Activated CD4-positive, alpha-beta T cell treated with anti-CD3 and anti-CD28 coated beads for 36 hours (primary cell): ENCODE data around the gene RAD51. TPM values are rescaled to one million over a fixed set of nuclear protein-coding genes. Genes with fewer than 3 reads are reported as not detected.
A peak's percentile ranks its signal among the peaks of the same experiment; 100 is the strongest.
"Not testable (repeated sequence)": the region's sequence is repeated elsewhere in the genome, so short reads cannot be mapped to it uniquely, and the experiment has no call there.

Experiments
- ATAC-seq: fragments of 200-7000 bp; cut with Tn5 transposase; one replicate; pipeline ENCODE4 v1.10.0; 2021; ENCODE audit warnings: mild to moderate bottlenecking, moderate library complexity
- CTCF ChIA-PET: fragments of 350-600 bp; sonication (Branson Sonifier 250); formaldehyde crosslinking; loops from one replicate; lab custom pipeline; 2021; ENCODE audit warnings: antibody characterized with exemption; lab: Charles Lee
- POLR2A ChIA-PET: fragments of 350-600 bp; sonication (Branson Sonifier 250); formaldehyde crosslinking; loops from one replicate; lab custom pipeline; 2021; ENCODE audit warnings: antibody characterized with exemption, inconsistent platforms; lab: Charles Lee
- DNase-seq: peaks from one replicate; pipeline ENCODE4 v3.0.0-alpha.2; 2020
- H3K27ac Mint-ChIP-seq: one replicate; pipeline ENCODE4 v1.8.0; 2021; ENCODE audit warnings: mixed read lengths
- H3K27me3 Mint-ChIP-seq: one replicate; pipeline ENCODE4 v1.8.0; 2021; ENCODE audit warnings: mixed read lengths
- H3K36me3 Mint-ChIP-seq: one replicate; pipeline ENCODE4 v1.8.0; 2021; ENCODE audit warnings: low read depth, mixed read lengths
- H3K4me1 Mint-ChIP-seq: one replicate; pipeline ENCODE4 v1.8.0; 2021; ENCODE audit warnings: mixed read lengths
- H3K4me3 Mint-ChIP-seq: one replicate; pipeline ENCODE4 v1.8.0; 2021; ENCODE audit warnings: mild to moderate bottlenecking, moderate library complexity, mixed read lengths
- H3K9me3 Mint-ChIP-seq: one replicate; pipeline ENCODE4 v1.8.0; 2021; ENCODE audit warnings: low read depth, mixed read lengths
- intact Hi-C, 2 experiments: fragments of 100-400 bp; cut with DNase I in 1 of 2; cut with micrococcal nuclease in 1 of 2; formaldehyde crosslinking; loops; one replicate each; pipeline versions ENCODE4 v1.14.2 to v1.15.1; 2022 to 2024; cut with DNase I, micrococcal nuclease
- total RNA-seq, 2 experiments: library from RNA; stranded (reverse); gene quantifications; one replicate each; pipeline ENCODE4 v1.2.3, GENCODE V29; 2021

RAD51 gene
- total RNA-seq = 10 to 100 TPM; 73.5 to 75.3 TPM

- Mint-ChIP-seq H3K4me3 (peak within 1 kb of the TSS; percentile 95), H3K4me1 (peaks cover 20% of the 10 kb centered on the region), H3K9me3 (no peaks in the 10 kb centered on the region), H3K27ac (peak within 1 kb of the TSS; percentile 98), H3K36me3 (peaks cover 46% of the 10 kb centered on the region), H3K27me3 (no peaks in the 10 kb centered on the region)
- CTCF ChIA-PET = interaction anchor here (0.6 to 2.8 kb wide), 17 partner anchors 9 to 591 kb away, joined by 3 to 18 read pairs (median 4); partner anchors contain the start of genes CCDC32 and VPS18
- POLR2A ChIA-PET = interaction anchor here (0.6 to 1.5 kb wide), 17 partner anchors 14 to 1079 kb away, joined by 3 to 8 read pairs (median 4); partner anchors contain the start of genes INO80, MAPKBP1, OIP5 and RPUSD2
- DNase-seq (peak; percentile 96), ATAC-seq (peak; percentile 93)
- intact Hi-C loops = loop anchor here (1.0 to 5.0 kb wide), 16 partner anchors 16 to 638 kb away; partner anchors contain the start of genes DNAJC17 (in 2 of the 2), KNL1 (in 2 of the 2), RMDN3 (in 2 of the 2) and ZFYVE19 (in 2 of the 2)
Measured at GRCh38 chr15:40694688-40695468, at the start of gene RAD51. TSS of gene RAD51 (plus strand) at chr15:40695174. CDS start at chr15:40698759, 3,585 bp downstream.

- intact Hi-C loops = no loop called here
- no peak overlapping the region for H3K27ac Mint-ChIP-seq
- no peaks in the 10 kb centered on the region for H3K27me3 Mint-ChIP-seq
- H3K36me3 Mint-ChIP-seq = peaks cover 8% of the 10 kb centered on the region
- ChIA-PET POLR2A (interaction anchor here (0.7 kb wide), 1 partner anchor 79 kb away, joined by 4 read pairs; the partner anchor contains the start of gene RPUSD2), CTCF (no interaction called here)
- no peak for DNase-seq
- H3K4me1 Mint-ChIP-seq = peaks cover 4% of the 10 kb centered on the region
- no peak for ATAC-seq
- no peaks in the 10 kb centered on the region for H3K9me3 Mint-ChIP-seq
- no peak overlapping the region for H3K4me3 Mint-ChIP-seq
Measured at GRCh38 chr15:40647523-40647922, 47.5 kb upstream of the RAD51 start.

- peaks cover 16% of the 10 kb centered on the region for H3K36me3 Mint-ChIP-seq
- H3K4me3 Mint-ChIP-seq = no peak overlapping the region
- H3K27ac Mint-ChIP-seq = no peak overlapping the region
- CTCF ChIA-PET = interaction anchor here (0.8 to 2.6 kb wide), 4 partner anchors 11 to 432 kb away, joined by 3 to 8 read pairs (median 4); no protein-coding TSS in a partner anchor
- no peaks in the 10 kb centered on the region for H3K27me3 Mint-ChIP-seq
- H3K4me1 Mint-ChIP-seq = peaks cover 4% of the 10 kb centered on the region
- intact Hi-C loops = no loop called here
- POLR2A ChIA-PET = interaction anchor here (0.6 to 0.8 kb wide), 2 partner anchors 9 to 14 kb away, joined by 3 to 4 read pairs; no protein-coding TSS in a partner anchor
- DNase-seq (no peak), ATAC-seq (no peak)
- H3K9me3 Mint-ChIP-seq = no peaks in the 10 kb centered on the region
Measured at GRCh38 chr15:40650479-40650878, 44.5 kb upstream of the RAD51 start.

DNA sequence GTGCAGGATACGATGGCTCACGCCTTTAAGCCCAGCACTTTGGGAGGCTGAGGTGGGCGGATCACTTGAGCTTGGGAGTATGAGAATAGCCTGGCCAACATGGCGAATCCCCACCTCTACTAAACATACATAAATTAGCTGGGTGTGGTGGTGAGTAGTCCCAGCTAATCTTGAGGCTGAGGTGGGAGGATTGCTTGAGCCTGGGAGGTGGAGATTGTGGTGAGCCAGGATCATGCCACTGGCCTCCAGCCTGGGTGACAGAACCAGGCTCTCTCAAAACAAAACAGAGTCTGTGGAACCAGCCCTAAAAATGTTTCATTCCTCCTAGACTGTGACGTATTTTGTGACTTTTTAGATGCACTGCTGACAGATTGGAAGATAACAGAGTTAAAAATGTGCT lies 34.3 kb upstream of the RAD51 start:
- no peaks in the 10 kb centered on the region for H3K4me1 Mint-ChIP-seq
- no peak overlapping the region for H3K4me3 Mint-ChIP-seq
- no peak overlapping the region for H3K27ac Mint-ChIP-seq
- CTCF ChIA-PET = no interaction called here
- DNase-seq = no peak
- no peaks in the 10 kb centered on the region for H3K27me3 Mint-ChIP-seq
- intact Hi-C loops = no loop called here
- no peaks in the 10 kb centered on the region for H3K9me3 Mint-ChIP-seq
- H3K36me3 Mint-ChIP-seq = peaks cover 12% of the 10 kb centered on the region
- ATAC-seq = peak; percentile 39
- POLR2A ChIA-PET = no interaction called here

DNA sequence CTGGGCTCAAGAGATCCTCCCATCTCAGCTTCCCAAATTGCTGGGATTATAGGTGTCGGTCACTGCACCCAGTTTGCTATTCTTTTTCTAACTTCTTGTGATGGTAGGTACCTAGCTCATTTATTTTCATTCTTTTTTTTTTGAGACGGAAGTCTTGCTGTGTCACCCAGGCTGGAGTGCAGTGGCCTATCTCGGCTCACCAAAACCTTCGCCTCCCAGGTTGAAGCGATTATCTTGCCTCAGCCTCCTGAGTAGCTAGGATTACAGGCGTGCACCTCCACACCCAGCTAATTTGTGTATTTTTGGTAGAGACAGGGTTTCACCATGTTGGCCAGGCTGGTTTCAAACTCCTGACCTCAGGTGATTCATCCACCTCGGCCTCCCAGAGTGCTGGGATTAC lies 30.1 kb upstream of the RAD51 start:
- CTCF ChIA-PET = interaction anchor here (0.8 to 1.0 kb wide), 3 partner anchors 11 to 131 kb away, joined by 3 to 4 read pairs (median 3); no protein-coding TSS in a partner anchor

GRCh38 chr15:40676290-40676689 lies 18.7 kb upstream of the RAD51 start:
- POLR2A ChIA-PET, ATAC-seq, H3K27me3 Mint-ChIP-seq, H3K9me3 Mint-ChIP-seq, H3K27ac Mint-ChIP-seq, H3K36me3 Mint-ChIP-seq, DNase-seq, H3K4me3 Mint-ChIP-seq, H3K4me1 Mint-ChIP-seq: not testable (repeated sequence)
- intact Hi-C loops = loop anchor here in 1 of 2 experiments (10.0 kb wide), 1 partner anchor 49 kb away; no protein-coding TSS in a partner anchor
- CTCF ChIA-PET = interaction anchor here (1.0 to 4.7 kb wide), 4 partner anchors 11 to 106 kb away, joined by 3 to 15 read pairs (median 4); no protein-coding TSS in a partner anchor

More for the DNA sequence above, 30.1 kb upstream of the RAD51 start:
- no peaks in the 10 kb centered on the region for H3K9me3 Mint-ChIP-seq
- intact Hi-C loops = no loop called here
- no peak overlapping the region for H3K4me3 Mint-ChIP-seq
- no peaks in the 10 kb centered on the region for H3K4me1 Mint-ChIP-seq
- H3K27me3 Mint-ChIP-seq = no peaks in the 10 kb centered on the region
- DNase-seq = no peak
- ATAC-seq = no peak
- no peak overlapping the region for H3K27ac Mint-ChIP-seq
- POLR2A ChIA-PET = no interaction called here
- H3K36me3 Mint-ChIP-seq = peaks cover 6% of the 10 kb centered on the region

DNA sequence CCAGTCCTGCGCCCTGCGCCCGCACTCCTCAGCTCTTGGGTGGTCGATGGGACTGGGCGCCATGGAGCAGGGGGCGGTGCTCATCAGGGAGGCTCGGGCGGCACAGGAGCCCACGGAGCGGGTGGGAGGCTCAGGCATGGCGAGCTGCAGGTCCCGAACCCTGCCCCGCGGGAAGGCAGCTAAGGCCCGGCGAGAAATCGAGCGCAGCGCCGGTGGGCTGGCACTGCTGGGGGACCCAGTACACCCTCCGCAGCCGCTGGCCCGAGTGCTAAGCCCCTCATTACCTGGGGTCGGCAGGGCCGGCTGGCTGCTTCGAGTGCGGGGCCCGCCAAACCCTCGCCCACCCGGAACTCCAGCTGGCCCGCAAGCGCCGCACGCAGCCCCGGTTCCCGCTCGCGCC lies 18.1 kb upstream of the RAD51 start:
- ATAC-seq, H3K27me3 Mint-ChIP-seq, POLR2A ChIA-PET, H3K36me3 Mint-ChIP-seq, H3K27ac Mint-ChIP-seq, H3K9me3 Mint-ChIP-seq, H3K4me3 Mint-ChIP-seq, H3K4me1 Mint-ChIP-seq, DNase-seq: not testable (repeated sequence)
- intact Hi-C loops = loop anchor here in 1 of 2 experiments (10.0 kb wide), 1 partner anchor 48 kb away; no protein-coding TSS in a partner anchor
- CTCF ChIA-PET = interaction anchor here (1.1 to 4.7 kb wide), 3 partner anchors 12 to 106 kb away, joined by 4 to 18 read pairs (median 15); partner anchors contain the start of gene RAD51

- H3K4me3 Mint-ChIP-seq = no peak overlapping the region
- no peaks in the 10 kb centered on the region for H3K4me1 Mint-ChIP-seq
- ChIA-PET POLR2A (interaction anchor here (1.5 kb wide), 1 partner anchor 14 kb away, joined by 6 read pairs; the partner anchor contains the start of gene RAD51), CTCF (interaction anchor here (0.9 to 4.7 kb wide), 9 partner anchors 14 to 216 kb away, joined by 3 to 18 read pairs (median 3); partner anchors contain the start of gene RAD51)
- no peaks in the 10 kb centered on the region for H3K36me3 Mint-ChIP-seq
- intact Hi-C loops = no loop called here
- DNase-seq (peak; percentile 18), ATAC-seq (no peak)
- H3K9me3 Mint-ChIP-seq = no peaks in the 10 kb centered on the region
- no peaks in the 10 kb centered on the region for H3K27me3 Mint-ChIP-seq
- no peak overlapping the region for H3K27ac Mint-ChIP-seq
Measured at GRCh38 chr15:40680151-40680550, 14.8 kb upstream of the RAD51 start.

GRCh38 chr15:40680959-40681358 lies 14.0 kb upstream of the RAD51 start:
- H3K36me3 Mint-ChIP-seq, H3K27ac Mint-ChIP-seq, H3K27me3 Mint-ChIP-seq, DNase-seq, intact Hi-C loops, POLR2A ChIA-PET, H3K4me1 Mint-ChIP-seq, H3K4me3 Mint-ChIP-seq, ATAC-seq, H3K9me3 Mint-ChIP-seq: not testable (repeated sequence)
- CTCF ChIA-PET = interaction anchor here (0.9 to 4.7 kb wide), 2 partner anchors 57 to 102 kb away, joined by 3 to 15 read pairs; no protein-coding TSS in a partner anchor

DNA sequence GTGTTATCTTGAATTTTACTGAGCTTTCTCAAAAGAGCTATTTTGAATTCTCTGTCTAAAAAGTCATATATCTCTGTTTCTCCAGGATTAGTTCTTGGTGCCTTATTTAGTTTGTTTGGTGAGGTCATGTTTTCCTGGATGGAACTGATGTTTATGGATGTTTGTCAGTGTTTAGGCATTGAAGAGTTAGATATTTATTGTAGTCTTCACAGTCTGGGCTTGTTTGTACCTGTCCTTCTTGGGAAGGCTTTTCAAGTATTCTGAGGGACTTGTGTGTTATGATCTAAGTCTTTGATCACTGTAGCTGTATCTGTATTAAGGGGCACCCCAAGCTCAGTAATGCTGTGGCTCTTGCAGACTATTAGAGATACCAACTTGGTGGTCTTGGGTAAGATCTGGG lies 10.6 kb upstream of the RAD51 start:
- ChIA-PET POLR2A (no interaction called here), CTCF (interaction anchor here (0.9 to 1.3 kb wide), 3 partner anchors 9 to 99 kb away, joined by 3 to 5 read pairs (median 3); no protein-coding TSS in a partner anchor)
- ATAC-seq (no peak), DNase-seq (no peak)
- Mint-ChIP-seq H3K4me1 (no peaks in the 10 kb centered on the region), H3K27ac (no peak overlapping the region), H3K4me3 (no peak overlapping the region), H3K9me3 (no peaks in the 10 kb centered on the region), H3K36me3 (no peaks in the 10 kb centered on the region), H3K27me3 (no peaks in the 10 kb centered on the region)
- intact Hi-C loops = no loop called here

DNA sequence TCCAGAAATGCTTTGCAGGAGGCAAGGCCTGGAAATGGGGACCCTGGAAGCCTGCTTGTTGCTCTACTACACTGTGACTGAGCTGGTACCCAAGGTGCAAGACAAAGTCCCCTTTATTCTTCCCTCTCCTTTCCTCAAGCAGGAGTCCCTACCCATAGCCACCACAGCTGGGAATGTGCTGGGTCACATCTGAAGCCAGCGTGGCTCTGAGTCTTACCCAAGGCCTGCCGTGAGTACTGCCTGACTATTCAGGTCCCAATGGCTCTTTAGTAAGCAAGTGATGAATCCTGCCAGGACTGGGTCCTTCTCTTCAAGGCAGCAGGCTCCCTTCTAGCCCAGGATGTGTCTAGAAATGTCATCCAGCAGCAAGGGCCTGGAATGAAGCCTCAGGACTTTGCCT lies 9.6 kb upstream of the RAD51 start:
- Mint-ChIP-seq H3K4me1 (no peaks in the 10 kb centered on the region), H3K36me3 (peaks cover 1% of the 10 kb centered on the region), H3K9me3 (no peaks in the 10 kb centered on the region), H3K27ac (no peak overlapping the region), H3K4me3 (no peak overlapping the region), H3K27me3 (no peaks in the 10 kb centered on the region)
- CTCF ChIA-PET = interaction anchor here (0.6 to 1.4 kb wide), 4 partner anchors 57 to 107 kb away, joined by 3 to 4 read pairs (median 3); no protein-coding TSS in a partner anchor
- POLR2A ChIA-PET = no interaction called here
- intact Hi-C loops = no loop called here
- DNase-seq = no peak
- ATAC-seq = no peak
